GM10266 (cell line): ENCODE data around the gene SLC2A8.

Experiments
- DNase-seq: peaks from one replicate; pipeline ENCODE4 v3.0.0; 2012; ENCODE audit errors: extremely low spot score
- CTCF ChIP-seq: IDR thresholded peaks from 2 replicates; pipeline ENCODE4 v1.5.1; 2012; ENCODE audit warnings: mild to moderate bottlenecking, low read depth; ENCODE audit not compliant: control insufficient read depth, insufficient read depth; ENCODE audit errors: missing control alignments

SLC2A8 gene

GRCh38 chr9:127358023-127358535 is 38.9 kb upstream of the SLC2A8 start:
- DNase-seq, result no peak
- no peak for TF ChIP-seq CTCF

- TF ChIP-seq CTCF, result no peak
- no peak for DNase-seq
These were observed 38.2 kb upstream of the SLC2A8 start for GRCh38 chr9:127358770-127359169.

GRCh38 chr9:127360250-127360649 is 36.7 kb upstream of the SLC2A8 start:
- no peak for TF ChIP-seq CTCF
- no peak for DNase-seq

- DNase-seq, result no peak
- TF ChIP-seq CTCF, result no peak
These were observed 36.1 kb upstream of the SLC2A8 start for GRCh38 chr9:127360829-127361228.

- no peak for TF ChIP-seq CTCF
- DNase-seq, result no peak
These were observed 35.4 kb upstream of the SLC2A8 start for GRCh38 chr9:127361561-127361960.

GRCh38 chr9:127362829-127363228 is 34.1 kb upstream of the SLC2A8 start:
- no peak for DNase-seq
- no peak for TF ChIP-seq CTCF

- TF ChIP-seq CTCF, result no peak
- DNase-seq, result no peak
These were observed 31.5 kb upstream of the SLC2A8 start for GRCh38 chr9:127365461-127365860.
